ENCODE measurements around the gene ITPR1. TPM values are rescaled to one million over a fixed set of nuclear protein-coding genes. Genes with fewer than 3 reads are reported as not detected.

The ITPR1 gene
- total and polyA plus RNA-seq, 2 of the 4 experiments (the other 2 are of a cell fraction) = 1.8 to 5.7 TPM

- Histone ChIP-seq H4K91ac (ENCODE audit: insufficient read depth, low read depth, low read length) (no peak overlapping the region), H3K36me3 (ENCODE audit: control insufficient read depth, insufficient read depth, low read length) (no peaks in the 10 kb centered on the region), H2AFZ (replicated peaks; ENCODE audit: low read length, poor library complexity) (no peak overlapping the region), H3K27ac (ENCODE audit: insufficient read depth, low read length) (no peak overlapping the region), H3K9me3 (ENCODE audit: control insufficient read depth, insufficient read depth, low read length) (peaks cover 7% of the 10 kb centered on the region), H2BK15ac (ENCODE audit: low read depth, low read length) (no peak overlapping the region), H3K56ac (ENCODE audit: extremely low read depth, insufficient read depth, low read length) (no peak overlapping the region), H3K18ac (ENCODE audit: low read depth, low read length) (no peak overlapping the region), H2BK120ac (ENCODE audit: low read depth, low read length) (no peak overlapping the region), H3K23ac (ENCODE audit: low read depth, low read length) (no peak overlapping the region), H4K5ac (ENCODE audit: low read depth, low read length) (no peak overlapping the region), H3K9ac (ENCODE audit: low read depth, low read length) (no peak overlapping the region), H2BK20ac (ENCODE audit: low read depth, low read length) (no peak overlapping the region), H3K14ac (replicated peaks; ENCODE audit: low read depth, low read length) (no peak overlapping the region), H4K20me1 (ENCODE audit: insufficient read depth, low read length) (no peaks in the 10 kb centered on the region), H3K4me1 (ENCODE audit: control insufficient read depth, insufficient read depth, low read length) (peaks cover 4% of the 10 kb centered on the region; the same call in 1 of the 2 replicates), H3K4me2 (ENCODE audit: low read depth, low read length) (no peak overlapping the region), H2BK5ac (ENCODE audit: low read depth, low read length, poor library complexity, severe bottlenecking) (no peak overlapping the region), H3K9me1 (ENCODE audit: insufficient read depth, low read length) (no peaks in the 10 kb centered on the region), H2AK9ac (replicated peaks; ENCODE audit: low read depth, low read length, poor library complexity) (no peak overlapping the region), H3K79me1 (ENCODE audit: low read depth in 1 of 2, low read length in 2 of 2) (no peaks in the 10 kb centered on the region), H3K4ac (ENCODE audit: low read depth, low read length) (no peak overlapping the region), H3K4me3 (ENCODE audit: insufficient read depth, low read depth, low read length) (no peak overlapping the region), H2AK5ac (ENCODE audit: low read depth, low read length) (no peak overlapping the region), H4K8ac (ENCODE audit: low read depth in 2 of 2, low read length in 2 of 2) (no peak overlapping the region), H3K27me3 (ENCODE audit: control insufficient read depth, insufficient read depth, low read length) (no peaks in the 10 kb centered on the region; the same call in 1 of the 2 replicates)
- no peak for ATAC-seq (ENCODE audit: low read depth)
- DNase-seq = no peak
- POLR2A ChIA-PET (ENCODE audit: unreplicated experiment) = no interaction called here
- no TSS peak for BruUV-seq (replicated peaks)
- in situ Hi-C loops (cut with MboI; ENCODE audit: low sequenced_read_pairs) (no loop called here), dilution Hi-C loops (cut with HindIII; ENCODE audit: low sequenced_read_pairs, unreplicated experiment) (no loop called here), intact Hi-C loops (cut with micrococcal nuclease) (no loop called here)
- TF ChIP-seq CHD1 (IDR thresholded peaks at IDR 0.05; ENCODE audit: low read depth, low read length) (no peak), POLR2A (IDR thresholded peaks at IDR 0.05; ENCODE audit: low read depth, low read length) (no peak), MAZ (IDR thresholded peaks at IDR 0.05; ENCODE audit: borderline replicate concordance, low read depth, low read length) (no peak), RAD21 (IDR thresholded peaks at IDR 0.05; ENCODE audit: low read length) (no peak), MAFK (IDR thresholded peaks at IDR 0.05; ENCODE audit: low read depth, low read length) (no peak)
- no CpG with 5 or more reads among the region's 12 CpGs for WGBS, 2 experiments (ENCODE audit: extremely low coverage in 2 of 2, insufficient read length in 1 of 2)
- CTCF ChIA-PET = no interaction called here
Observed at GRCh38 chr3:4768521-4768920, 275.4 kb downstream of the ITPR1 start.
